Ovary (tissue), 3 donors: ENCODE data around the gene ANTXR2.

Source experiments
- EP300 ChIP-seq: sonication (generic); formaldehyde crosslinking; IDR thresholded peaks from one replicate; pipeline ENCODE4 v1.6.1; 2017; ENCODE audit warnings: antibody characterized with exemption
- POLR2A ChIP-seq: fragments of 450-650 bp; IDR thresholded peaks from one replicate; pipeline ENCODE4 v1.6.1; 2017; ENCODE audit warnings: antibody characterized with exemption, mild to moderate bottlenecking, moderate library complexity
- TF ChIP-seq, protein P1 (sequence below), 3 donors: fragments of 450-650 bp in 2 of 3; fragments of 200-600 bp in 1 of 3; IDR thresholded peaks; one replicate each; pipeline versions ENCODE4 v1.5.1 to v1.8.0; 2016 to 2022; ENCODE audit warnings: antibody characterized with exemption in 3 of 3, mild to moderate bottlenecking in 1 of 3
- donor health status: DM: no; HTN: no; CAD: no.

DNA sequence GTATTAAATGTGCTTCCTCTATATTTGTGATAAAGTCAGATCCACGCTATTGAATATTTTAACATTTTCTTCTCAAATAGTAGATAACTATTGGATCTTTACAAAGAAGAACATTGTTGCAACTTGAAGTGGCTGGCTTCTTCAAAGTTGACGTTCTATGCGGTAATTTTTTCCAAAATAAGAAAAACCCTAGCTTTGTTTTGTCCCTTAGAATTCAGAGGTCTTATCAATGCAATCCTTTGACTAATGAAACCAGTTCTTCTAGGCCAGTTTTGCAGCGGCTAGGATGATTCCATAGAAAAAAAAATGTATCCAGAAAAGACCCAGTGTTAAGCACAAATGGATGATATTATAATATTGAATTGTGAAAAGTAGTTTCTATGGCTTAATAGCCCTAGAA is 89.6 kb downstream of the ANTXR2 start:
- TF ChIP-seq POLR2A, result no peak
- TF ChIP-seq, protein P1, sequence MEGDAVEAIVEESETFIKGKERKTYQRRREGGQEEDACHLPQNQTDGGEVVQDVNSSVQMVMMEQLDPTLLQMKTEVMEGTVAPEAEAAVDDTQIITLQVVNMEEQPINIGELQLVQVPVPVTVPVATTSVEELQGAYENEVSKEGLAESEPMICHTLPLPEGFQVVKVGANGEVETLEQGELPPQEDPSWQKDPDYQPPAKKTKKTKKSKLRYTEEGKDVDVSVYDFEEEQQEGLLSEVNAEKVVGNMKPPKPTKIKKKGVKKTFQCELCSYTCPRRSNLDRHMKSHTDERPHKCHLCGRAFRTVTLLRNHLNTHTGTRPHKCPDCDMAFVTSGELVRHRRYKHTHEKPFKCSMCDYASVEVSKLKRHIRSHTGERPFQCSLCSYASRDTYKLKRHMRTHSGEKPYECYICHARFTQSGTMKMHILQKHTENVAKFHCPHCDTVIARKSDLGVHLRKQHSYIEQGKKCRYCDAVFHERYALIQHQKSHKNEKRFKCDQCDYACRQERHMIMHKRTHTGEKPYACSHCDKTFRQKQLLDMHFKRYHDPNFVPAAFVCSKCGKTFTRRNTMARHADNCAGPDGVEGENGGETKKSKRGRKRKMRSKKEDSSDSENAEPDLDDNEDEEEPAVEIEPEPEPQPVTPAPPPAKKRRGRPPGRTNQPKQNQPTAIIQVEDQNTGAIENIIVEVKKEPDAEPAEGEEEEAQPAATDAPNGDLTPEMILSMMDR (IDR thresholded peaks at IDR 0.05), result no peak
- TF ChIP-seq EP300, result no peak
